H1 (cell line): ENCODE measurements around the gene CEBPB. TPM values are rescaled to one million over a fixed set of nuclear protein-coding genes. Genes with fewer than 3 reads are reported as not detected.

Source experiments
- CTCF ChIA-PET: fragments of 300-600 bp; sonication (Branson Sonifier 250); formaldehyde crosslinking; loops from one replicate; lab custom pipeline; 2021; ENCODE audit not compliant: partially characterized antibody; lab: Charles Lee
- POLR2A ChIA-PET: fragments of 300-600 bp; sonication (Branson Sonifier 250); formaldehyde crosslinking; loops from one replicate; lab custom pipeline; 2021; ENCODE audit warnings: inconsistent platforms; ENCODE audit not compliant: partially characterized antibody; lab: Charles Lee
- DNase-seq, 2 experiments: peaks; one replicate each; pipeline versions ENCODE4 v3.0.0 to v3.0.0-alpha.2; 2010 to 2022; ENCODE audit warnings: low spot score in 2 of 2, low read depth in 1 of 2, mixed read lengths in 1 of 2
- FAIRE-seq: peaks from 2 replicates; lab custom pipeline; 2011; peaks lifted over from hg19 to GRCh38; lab: Jason Lieb, UNC
- H2AFZ ChIP-seq: 2 replicates; pipeline ENCODE4 v1.8.1; 2012; ENCODE audit warnings: low read length, inconsistent platforms
- H2AK5ac ChIP-seq: 2 replicates; pipeline ENCODE4 v1.6.1; 2013; ENCODE audit warnings: low read depth, low read length
- H2BK120ac ChIP-seq: replicated peaks from 2 replicates; pipeline ENCODE3; 2013; ENCODE audit warnings: low read depth, low read length, inconsistent platforms
- H2BK12ac ChIP-seq: 2 replicates; pipeline ENCODE4 v1.6.1; 2013; ENCODE audit warnings: low read depth, low read length
- H2BK15ac ChIP-seq: 2 replicates; pipeline ENCODE4 v1.6.1; 2013; ENCODE audit warnings: low read length
- H2BK20ac ChIP-seq: 2 replicates; pipeline ENCODE4 v1.6.1; 2013; ENCODE audit warnings: low read length
- H2BK5ac ChIP-seq: 2 replicates; pipeline ENCODE4 v1.6.1; 2013; ENCODE audit warnings: low read depth, low read length
- H3K14ac ChIP-seq: 2 replicates; pipeline ENCODE4 v1.6.1; 2013; ENCODE audit warnings: inconsistent platforms; ENCODE audit not compliant: insufficient read length
- H3K18ac ChIP-seq: 2 replicates; pipeline ENCODE4 v1.6.1; 2013; ENCODE audit warnings: low read length; ENCODE audit errors: extremely low read depth
- H3K23ac ChIP-seq: 2 replicates; pipeline ENCODE4 v1.6.1; 2013; ENCODE audit warnings: inconsistent platforms; ENCODE audit not compliant: insufficient read length
- H3K23me2 ChIP-seq: 2 replicates; pipeline ENCODE4 v1.6.1; 2013; ENCODE audit warnings: low read depth, low read length
- H3K27ac ChIP-seq: 2 replicates; pipeline ENCODE4 v1.6.1; 2011; ENCODE audit warnings: low read depth, low read length, inconsistent platforms
- H3K27me3 ChIP-seq, 4 experiments: replicated peaks in 1 of 4; 1 replicate in 1 of 4; 2 replicates in 3 of 4; pipeline versions ENCODE4 v1.6.1 to v1.8.1; 2011 to 2013; ENCODE audit warnings: low read length in 3 of 4, mild to moderate bottlenecking in 3 of 4, inconsistent platforms in 2 of 4, mixed read lengths in 2 of 4, moderate library complexity in 1 of 4; ENCODE audit not compliant: control insufficient read depth in 3 of 4, insufficient read depth in 3 of 4; ENCODE audit errors: extremely low read depth in 1 of 4
- H3K36me3 ChIP-seq, 4 experiments: 2 replicates each; pipeline versions ENCODE4 v1.6.1 to v1.8.1; 2011 to 2013; ENCODE audit warnings: mild to moderate bottlenecking in 4 of 4, low read length in 3 of 4, moderate library complexity in 2 of 4, control low read depth in 1 of 4, inconsistent platforms in 1 of 4; ENCODE audit not compliant: insufficient read depth in 4 of 4, control insufficient read depth in 2 of 4
- H3K4ac ChIP-seq: replicated peaks from 2 replicates; pipeline ENCODE3; 2013; ENCODE audit warnings: low read length, low read depth, mixed read lengths, inconsistent platforms; ENCODE audit not compliant: insufficient read length
- H3K4me1 ChIP-seq, 4 experiments: replicated peaks in 1 of 4; 1 replicate in 1 of 4; 2 replicates in 3 of 4; pipeline versions ENCODE4 v1.6.1 to v1.8.1; 2011 to 2013; ENCODE audit warnings: low read length in 3 of 4, inconsistent platforms in 2 of 4, mixed read lengths in 1 of 4; ENCODE audit not compliant: insufficient read depth in 4 of 4, control insufficient read depth in 3 of 4
- H3K4me2 ChIP-seq, 2 experiments: 2 replicates each; pipeline versions ENCODE4 v1.6.1 to v1.8.1; 2011 to 2013; ENCODE audit warnings: low read depth in 2 of 2, low read length in 2 of 2, control low read depth in 1 of 2, inconsistent platforms in 1 of 2, mild to moderate bottlenecking in 1 of 2; ENCODE audit not compliant: insufficient read depth in 1 of 2
- H3K4me3 ChIP-seq, 4 experiments: fragments of 200-600, 300-600 bp in 1 of 4; sonication (generic), shearing (Covaris generic), sonication (Bioruptor Twin) in 1 of 4; 2 replicates each; pipeline versions ENCODE4 v1.5.1 to v1.8.1; 2011 to 2016; ENCODE audit warnings: low read length in 4 of 4, low read depth in 3 of 4, control low read depth in 2 of 4, inconsistent platforms in 2 of 4, mild to moderate bottlenecking in 2 of 4, mixed read lengths in 1 of 4, moderate library complexity in 1 of 4; ENCODE audit not compliant: insufficient read depth in 2 of 4; ENCODE audit errors: extremely low read depth in 1 of 4
- H3K56ac ChIP-seq: replicated peaks from 2 replicates; pipeline ENCODE3; 2013; ENCODE audit warnings: low read depth, mild to moderate bottlenecking, mixed read lengths, low read length, inconsistent platforms; ENCODE audit not compliant: insufficient read length
- H3K79me1 ChIP-seq: 2 replicates; pipeline ENCODE4 v1.6.1; 2013; ENCODE audit warnings: low read depth, low read length, control low read depth
- H3K79me2 ChIP-seq, 2 experiments: 2 replicates each; pipeline versions ENCODE4 v1.6.1 to v1.8.1; 2012 to 2013; ENCODE audit warnings: low read length in 2 of 2, mild to moderate bottlenecking in 2 of 2, inconsistent platforms in 1 of 2; ENCODE audit not compliant: insufficient read depth in 2 of 2, control insufficient read depth in 1 of 2
- H3K9ac ChIP-seq, 4 experiments: replicated peaks in 1 of 4; 1 replicate in 1 of 4; 2 replicates in 3 of 4; pipeline versions ENCODE4 v1.6.1 to v1.8.1; 2011 to 2013; ENCODE audit warnings: low read depth in 3 of 4, low read length in 3 of 4, control low read depth in 2 of 4, mild to moderate bottlenecking in 2 of 4, moderate library complexity in 2 of 4, inconsistent platforms in 1 of 4; ENCODE audit errors: extremely low read depth in 1 of 4
- H3K9me3 ChIP-seq, 2 experiments: 2 replicates each; pipeline versions ENCODE4 v1.6.1 to v1.8.1; 2012 to 2013; ENCODE audit warnings: mild to moderate bottlenecking in 2 of 2, moderate library complexity in 2 of 2, control low read depth in 1 of 2, inconsistent platforms in 1 of 2, low read depth in 1 of 2, low read length in 1 of 2, mixed read lengths in 1 of 2; ENCODE audit not compliant: insufficient read depth in 2 of 2
- H4K20me1 ChIP-seq, 2 experiments: replicated peaks in 1 of 2; 2 replicates each; pipeline versions ENCODE3 to v1.8.1; 2011 to 2013; ENCODE audit warnings: inconsistent platforms in 2 of 2, low read length in 2 of 2, mild to moderate bottlenecking in 1 of 2; ENCODE audit not compliant: insufficient read depth in 2 of 2, control insufficient read depth in 1 of 2
- H4K5ac ChIP-seq: 2 replicates; pipeline ENCODE4 v1.6.1; 2013; ENCODE audit warnings: low read length, low read depth, mixed read lengths, inconsistent platforms; ENCODE audit not compliant: insufficient read length
- H4K8ac ChIP-seq: 2 replicates; pipeline ENCODE4 v1.8.0; 2013; ENCODE audit warnings: mild to moderate bottlenecking, moderate library complexity, low read length, inconsistent platforms; ENCODE audit not compliant: insufficient read depth; ENCODE audit errors: extremely low read depth
- H4K91ac ChIP-seq: replicated peaks from 2 replicates; pipeline ENCODE3; 2013; ENCODE audit warnings: low read length, mixed read lengths, inconsistent platforms; ENCODE audit not compliant: insufficient read length
- ASH2L ChIP-seq: fragments of 200-600, 300-600 bp; sonication (generic); IDR thresholded peaks from one replicate; pipeline ENCODE4 v1.7.1; 2017; ENCODE audit warnings: low read length
- CHD1 ChIP-seq: IDR thresholded peaks from 2 replicates; pipeline ENCODE4 v1.6.1; 2012; ENCODE audit warnings: low read depth, low read length, improper control_type of control experiment
- CHD2 ChIP-seq: IDR thresholded peaks from 2 replicates; pipeline ENCODE4 v1.6.1; 2012; ENCODE audit warnings: low read length, improper control_type of control experiment
- FOSL1 ChIP-seq: IDR thresholded peaks from 2 replicates; pipeline ENCODE4 v1.6.1; 2011; ENCODE audit warnings: mild to moderate bottlenecking, low read depth, low read length, moderate library complexity; ENCODE audit not compliant: insufficient read depth
- HDAC2 ChIP-seq, 2 experiments: fragments of 300-600 bp in 1 of 2; sonication (generic) in 1 of 2; IDR thresholded peaks; 2 replicates each; pipeline ENCODE4 v1.6.1; 2011 to 2012; ENCODE audit warnings: low read depth in 2 of 2, low read length in 2 of 2, mild to moderate bottlenecking in 2 of 2, moderate library complexity in 2 of 2, borderline replicate concordance in 1 of 2, inconsistent platforms in 1 of 2
- JUND ChIP-seq: IDR thresholded peaks from 2 replicates; pipeline ENCODE4 v1.6.1; 2011; ENCODE audit warnings: mild to moderate bottlenecking, improper control_type of control experiment, low read length
- KDM1A ChIP-seq: fragments of 200-600, 300-600 bp; sonication (generic); IDR thresholded peaks from 2 replicates; pipeline ENCODE4 v1.7.1; 2016; ENCODE audit warnings: mild to moderate bottlenecking, low read length, borderline replicate concordance
- RFX5 ChIP-seq: IDR thresholded peaks from 2 replicates; pipeline ENCODE4 v1.6.1; 2011; ENCODE audit warnings: low read depth, low read length, improper control_type of control experiment, borderline replicate concordance
- SIX5 ChIP-seq: IDR thresholded peaks from 2 replicates; pipeline ENCODE4 v1.6.1; 2011; ENCODE audit warnings: mild to moderate bottlenecking, low read depth, low read length
- SP1 ChIP-seq: IDR thresholded peaks from 2 replicates; pipeline ENCODE4 v1.6.1; 2011; ENCODE audit warnings: low read depth, low read length
- SP2 ChIP-seq: IDR thresholded peaks from 2 replicates; pipeline ENCODE4 v1.6.1; 2012; ENCODE audit warnings: mild to moderate bottlenecking, low read length, inconsistent platforms
- WGBS, 2 experiments: shearing (Covaris generic) in 1 of 2; methylation state at CpG; one replicate each; pipeline versions ENCODE4 v1.1.6 to v1.1.7; 2013 to 2015; ENCODE audit warnings: low lambda C conversion rate in 2 of 2, mixed read lengths in 2 of 2, inconsistent platforms in 1 of 2, low coverage in 1 of 2, missing lambda C conversion rate in 1 of 2; ENCODE audit not compliant: insufficient replicate concordance in 2 of 2, insufficient coverage in 1 of 2, insufficient read length in 1 of 2; ENCODE audit errors: extremely low coverage in 1 of 2, missing lambda C conversion rate in 1 of 2; 5-methylcytosine and 5-hydroxymethylcytosine counted together
- polyA plus RNA-seq, 7 experiments: library from polyadenylated mRNA; depleted of rRNA in 3 of 7; stranded (reverse) in 5 of 7; unstranded in 2 of 7; fragments of >200 nt in 5 of 7; fragments of 200-250 nt in 2 of 7; gene quantifications; 1 replicate in 5 of 7; 2 replicates in 1 of 7; 4 replicates in 1 of 7; pipeline versions ENCODE4 v1.2.1 to v1.2.3, GENCODE V29; 2011 to 2013; ENCODE audit warnings: missing spikeins in 2 of 7, mixed read lengths in 2 of 7
- total RNA-seq: library from RNA; stranded (reverse); fragmentation: NEBNext Ultra II Directional; extraction: Animal tissue kit (Norgen Biotek cat#: 25700); gene quantifications from 2 replicates; pipeline ENCODE4 v1.2.1, GENCODE V29; 2021

CEBPB gene
- total and polyA plus RNA-seq, 2 of the 8 experiments (the other 6 are each of a cell fraction or from before 2014, with no cell fraction given): 7.1 to 24.1 TPM

- H3K56ac ChIP-seq: peak overlapping the region; percentile 37
- peak overlapping the region; percentile 91 for H2BK5ac ChIP-seq
- POLR2A ChIA-PET: interaction anchor here (0.6 to 3.3 kb wide), 10 partner anchors 13 to 183 kb away, joined by 3 to 21 read pairs (median 4); partner anchors contain the start of genes CEBPB and PEDS1
- peak overlapping the region; percentile 41; the same call in 1 of the 2 replicates for H2BK20ac ChIP-seq
- CTCF ChIA-PET: interaction anchor here (0.8 to 8.7 kb wide), 8 partner anchors 12 to 423 kb away, joined by 3 to 208 read pairs (median 5); partner anchors contain the start of gene PEDS1
- H2AFZ ChIP-seq: peak overlapping the region; percentile 87
- peak overlapping the region in 3 of 4 experiments; percentile 27 to 51 (median 48); a peak in 7 of 8 replicates for H3K4me3 ChIP-seq
- no peaks in the 10 kb centered on the region for H3K79me2 ChIP-seq
- H3K4me2 ChIP-seq: peak overlapping the region; percentile 59 to 79
- peak overlapping the region in 3 of 4 experiments; percentile 41 to 74 (median 67); a peak in 6 of 7 replicates for H3K9ac ChIP-seq
- 12% methylated on average over 20 of the region's 20 CpGs; no CpG with 5 or more reads in 1 of the 2 experiments for WGBS, 2 experiments
- H3K4me1 ChIP-seq: peaks cover 4 to 8% (median 5%) of the 10 kb centered on the region in 4 experiments; a peak in 5 of 7 replicates
- peak; percentile 71 to 91 for DNase-seq
- peak overlapping the region; percentile 11 for H3K4ac ChIP-seq
- H3K23ac ChIP-seq: no peak overlapping the region
- no peak overlapping the region for H4K8ac ChIP-seq
- peak overlapping the region; percentile 84; the same call in 1 of the 2 replicates for H2AK5ac ChIP-seq
- H3K36me3 ChIP-seq: no peaks in the 10 kb centered on the region
- peak overlapping the region; percentile 8 for H4K5ac ChIP-seq
- peak overlapping the region; percentile 98 for H2BK12ac ChIP-seq
- H3K14ac ChIP-seq: no peak overlapping the region
- H3K18ac ChIP-seq: peak overlapping the region; percentile 88
- H4K20me1 ChIP-seq: no peaks in the 10 kb centered on the region
- 0 out of 2 replicates have a peak, but pooled peaks cover 6% of the 10 kb centered on the region for H3K23me2 ChIP-seq
- no peak for FAIRE-seq
- H3K27me3 ChIP-seq: no peaks in the 10 kb centered on the region
- peak overlapping the region; percentile 84 for H3K27ac ChIP-seq
- peak overlapping the region; percentile 23; the same call in 1 of the 2 replicates for H2BK15ac ChIP-seq
- H4K91ac ChIP-seq: peak overlapping the region; percentile 38
- no peaks in the 10 kb centered on the region for H3K9me3 ChIP-seq
- H3K79me1 ChIP-seq: no peaks in the 10 kb centered on the region
- H2BK120ac ChIP-seq: peak overlapping the region; percentile 16
- TF ChIP-seq KDM1A (no peak), ASH2L (peak; percentile 76), CHD1 (no peak), HDAC2 (IDR thresholded peaks at IDR 0.05; ENCODE audit: borderline replicate concordance in 1 of 2, low read depth in 2 of 2, low read length in 2 of 2) (peak in 1 of 2 experiments; percentile 46; a peak in 1 of 4 replicates), SP1 (peak; percentile 85), FOSL1 (no peak), SP2 (no peak), SIX5 (no peak), CHD2 (no peak), RFX5 (no peak), JUND (peak; percentile 93)
Measured at GRCh38 chr20:50165684-50166554, 24.7 kb upstream of the CEBPB start.
